ENCODE measurements around the gene RGS7. TPM values are rescaled to one million over a fixed set of nuclear protein-coding genes. Genes with fewer than 3 reads are reported as not detected.

RGS7 gene
- total RNA-seq, 1 donor from 2014 or later, result 0.18 TPM

DNA sequence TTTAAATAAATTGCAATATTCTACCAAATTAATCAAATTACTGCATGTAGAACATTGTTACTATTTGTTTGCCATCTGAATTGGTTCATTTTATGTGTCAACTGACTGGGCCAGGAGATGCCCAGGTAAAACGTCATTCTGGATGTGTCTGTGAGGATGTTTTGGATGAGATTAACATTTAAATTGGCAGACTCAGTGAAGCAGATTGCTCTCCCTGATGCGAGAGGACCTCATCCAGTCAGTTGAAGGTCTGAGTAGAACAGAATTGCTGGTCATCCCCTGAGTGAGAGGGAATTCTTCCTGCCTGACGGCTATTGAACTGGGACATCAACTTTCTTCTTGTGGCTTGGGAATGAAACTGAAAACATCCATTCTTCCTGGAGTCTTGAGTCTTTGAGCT is 623.0 kb downstream of the RGS7 start:
- no peak overlapping the region for H3K4me2 ChIP-seq (ENCODE audit: low read length)
- H3K9ac ChIP-seq (ENCODE audit: low read length), result no peak overlapping the region
- DNase-seq (ENCODE audit: low read depth) (no peak), FAIRE-seq (no peak)
- no peaks in the 10 kb centered on the region for H3K36me3 Mint-ChIP-seq (ENCODE audit: low read depth, unreplicated experiment)
- no peak overlapping the region for H3K4me3 Mint-ChIP-seq (ENCODE audit: unreplicated experiment)
- no peaks in the 10 kb centered on the region for H3K27me3 Mint-ChIP-seq (ENCODE audit: low read depth, unreplicated experiment)
- H3K27ac ChIP-seq (ENCODE audit: low read depth, low read length), result no peak overlapping the region
- H4K20me1 ChIP-seq (ENCODE audit: insufficient read depth, low read length), result no peaks in the 10 kb centered on the region
- peaks cover 2% of the 10 kb centered on the region for H3K9me3 Mint-ChIP-seq (ENCODE audit: unreplicated experiment)
- H3K79me2 ChIP-seq (ENCODE audit: insufficient read depth, low read length), result no peaks in the 10 kb centered on the region
- peaks cover 8% of the 10 kb centered on the region for H3K4me1 Mint-ChIP-seq (ENCODE audit: low read depth, unreplicated experiment)
- H3K4me1 ChIP-seq (ENCODE audit: insufficient read depth, low read length), result peaks cover 6% of the 10 kb centered on the region
- no peak for TF ChIP-seq EZH2 (IDR thresholded peaks at IDR 0.05; ENCODE audit: insufficient read depth, low read length)
- TF ChIP-seq, protein P1, sequence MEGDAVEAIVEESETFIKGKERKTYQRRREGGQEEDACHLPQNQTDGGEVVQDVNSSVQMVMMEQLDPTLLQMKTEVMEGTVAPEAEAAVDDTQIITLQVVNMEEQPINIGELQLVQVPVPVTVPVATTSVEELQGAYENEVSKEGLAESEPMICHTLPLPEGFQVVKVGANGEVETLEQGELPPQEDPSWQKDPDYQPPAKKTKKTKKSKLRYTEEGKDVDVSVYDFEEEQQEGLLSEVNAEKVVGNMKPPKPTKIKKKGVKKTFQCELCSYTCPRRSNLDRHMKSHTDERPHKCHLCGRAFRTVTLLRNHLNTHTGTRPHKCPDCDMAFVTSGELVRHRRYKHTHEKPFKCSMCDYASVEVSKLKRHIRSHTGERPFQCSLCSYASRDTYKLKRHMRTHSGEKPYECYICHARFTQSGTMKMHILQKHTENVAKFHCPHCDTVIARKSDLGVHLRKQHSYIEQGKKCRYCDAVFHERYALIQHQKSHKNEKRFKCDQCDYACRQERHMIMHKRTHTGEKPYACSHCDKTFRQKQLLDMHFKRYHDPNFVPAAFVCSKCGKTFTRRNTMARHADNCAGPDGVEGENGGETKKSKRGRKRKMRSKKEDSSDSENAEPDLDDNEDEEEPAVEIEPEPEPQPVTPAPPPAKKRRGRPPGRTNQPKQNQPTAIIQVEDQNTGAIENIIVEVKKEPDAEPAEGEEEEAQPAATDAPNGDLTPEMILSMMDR (IDR thresholded peaks at IDR 0.05; ENCODE audit: insufficient read depth, low read depth, low read length), result no peak
- H3K4me3 ChIP-seq (ENCODE audit: insufficient read depth, low read depth, low read length), result no peak overlapping the region
- H3K27ac Mint-ChIP-seq (ENCODE audit: unreplicated experiment), result peak overlapping the region; percentile 45
- no peaks in the 10 kb centered on the region for H3K36me3 ChIP-seq (ENCODE audit: insufficient read depth, low read length)
- no peak overlapping the region for H2AFZ ChIP-seq (ENCODE audit: low read depth, low read length)
- H3K27me3 ChIP-seq (ENCODE audit: insufficient read depth, low read length), result no peaks in the 10 kb centered on the region
- H3K9me3 ChIP-seq (ENCODE audit: insufficient read depth, low read depth, low read length), result no peaks in the 10 kb centered on the region

GRCh38 chr1:240732390-240732789 is 624.6 kb downstream of the RGS7 start:
- H3K4me1 Mint-ChIP-seq (ENCODE audit: low read depth, unreplicated experiment), result peaks cover 4% of the 10 kb centered on the region
- H3K27ac Mint-ChIP-seq (ENCODE audit: unreplicated experiment), result no peak overlapping the region
- Histone ChIP-seq H3K27me3 (ENCODE audit: insufficient read depth, low read length) (no peaks in the 10 kb centered on the region), H4K20me1 (ENCODE audit: insufficient read depth, low read length) (no peaks in the 10 kb centered on the region), H3K9ac (ENCODE audit: low read length) (no peak overlapping the region), H3K4me2 (ENCODE audit: low read length) (no peak overlapping the region), H3K4me1 (ENCODE audit: insufficient read depth, low read length) (no peaks in the 10 kb centered on the region), H3K27ac (ENCODE audit: low read depth, low read length) (no peak overlapping the region), H3K4me3 (ENCODE audit: insufficient read depth, low read depth, low read length) (no peak overlapping the region), H3K9me3 (ENCODE audit: insufficient read depth, low read depth, low read length) (no peaks in the 10 kb centered on the region), H3K79me2 (ENCODE audit: insufficient read depth, low read length) (no peaks in the 10 kb centered on the region), H2AFZ (ENCODE audit: low read depth, low read length) (no peak overlapping the region), H3K36me3 (ENCODE audit: insufficient read depth, low read length) (no peaks in the 10 kb centered on the region)
- DNase-seq (ENCODE audit: low read depth) (peak; percentile 56), FAIRE-seq (peak; percentile 52)
- TF ChIP-seq, protein P1 (IDR thresholded peaks at IDR 0.05; ENCODE audit: insufficient read depth, low read depth, low read length), result peak; percentile 84
- no peak for TF ChIP-seq EZH2 (IDR thresholded peaks at IDR 0.05; ENCODE audit: insufficient read depth, low read length)
- H3K9me3 Mint-ChIP-seq (ENCODE audit: unreplicated experiment), result peaks cover 2% of the 10 kb centered on the region
- H3K36me3 Mint-ChIP-seq (ENCODE audit: low read depth, unreplicated experiment), result no peaks in the 10 kb centered on the region
- H3K4me3 Mint-ChIP-seq (ENCODE audit: unreplicated experiment), result no peak overlapping the region
- no peaks in the 10 kb centered on the region for H3K27me3 Mint-ChIP-seq (ENCODE audit: low read depth, unreplicated experiment)

Small RNA genes lying within 50 kb of the gene (microRNA-seq; reads per million reads assigned to microRNA genes)
- not detected for gene MIR3123

Other genes starting within 250 kb of the RGS7 start
- gene FH, start 162.6 kb upstream of the RGS7 start, total RNA-seq, result 47.3 and 49.4 TPM in 2 replicates
- 0.07 and 0.50 TPM in 2 replicates for gene KMO, start 175.2 kb upstream of the RGS7 start, total RNA-seq

Measured in astrocyte (in vitro differentiated cells and primary cell).